ENCODE measurements around the gene LSS. TPM values are rescaled to one million over a fixed set of nuclear protein-coding genes. Genes with fewer than 3 reads are reported as not detected.
A peak's percentile ranks its signal among the peaks of the same experiment; 100 is the strongest.

LSS gene
- total and polyA plus RNA-seq, 2 of the 4 experiments (the other 2 are of a cell fraction) = 43.4 to 58.1 TPM

GRCh38 chr21:46189213-46189958 is 39.2 kb downstream of the LSS start:
- Histone ChIP-seq H2BK15ac (ENCODE audit: low read depth, low read length) (no peak overlapping the region), H2AFZ (replicated peaks; ENCODE audit: low read length, poor library complexity) (no peak overlapping the region), H2BK20ac (ENCODE audit: low read depth, low read length) (0 out of 2 replicates have a peak overlapping the region, but pooled peaks have one; percentile 25), H2BK5ac (ENCODE audit: low read depth, low read length, poor library complexity, severe bottlenecking) (no peak overlapping the region), H3K4me1 (ENCODE audit: control insufficient read depth, insufficient read depth, low read length) (peaks cover 26% of the 10 kb centered on the region), H2AK5ac (ENCODE audit: low read depth, low read length) (peak overlapping the region; percentile 20), H3K36me3 (ENCODE audit: control insufficient read depth, insufficient read depth, low read length) (peaks cover 23% of the 10 kb centered on the region), H3K14ac (replicated peaks; ENCODE audit: low read depth, low read length) (no peak overlapping the region), H2BK120ac (ENCODE audit: low read depth, low read length) (no peak overlapping the region), H3K4me3 (ENCODE audit: insufficient read depth, low read depth, low read length) (no peak overlapping the region), H3K9ac (ENCODE audit: low read depth, low read length) (no peak overlapping the region), H3K56ac (ENCODE audit: extremely low read depth, insufficient read depth, low read length) (no peak overlapping the region), H3K4me2 (ENCODE audit: low read depth, low read length) (no peak overlapping the region), H3K9me1 (ENCODE audit: insufficient read depth, low read length) (peaks cover 27% of the 10 kb centered on the region), H3K79me1 (ENCODE audit: low read depth in 1 of 2, low read length in 2 of 2) (no peaks in the 10 kb centered on the region; a peak in 1 of 4 replicates), H3K27ac (ENCODE audit: insufficient read depth, low read length) (no peak overlapping the region), H3K9me3 (ENCODE audit: control insufficient read depth, insufficient read depth, low read length) (no peaks in the 10 kb centered on the region), H4K91ac (ENCODE audit: insufficient read depth, low read depth, low read length) (no peak overlapping the region), H3K4ac (ENCODE audit: low read depth, low read length) (no peak overlapping the region; the same call in 1 of the 2 replicates), H4K5ac (ENCODE audit: low read depth, low read length) (no peak overlapping the region), H3K18ac (ENCODE audit: low read depth, low read length) (no peak overlapping the region), H2AK9ac (replicated peaks; ENCODE audit: low read depth, low read length, poor library complexity) (peak overlapping the region; percentile 66), H4K20me1 (ENCODE audit: insufficient read depth, low read length) (no peaks in the 10 kb centered on the region), H3K27me3 (ENCODE audit: control insufficient read depth, insufficient read depth, low read length) (no peaks in the 10 kb centered on the region), H3K23ac (ENCODE audit: low read depth, low read length) (no peak overlapping the region), H4K8ac (ENCODE audit: low read depth in 2 of 2, low read length in 2 of 2) (no peak overlapping the region)
- intact Hi-C loops (cut with micrococcal nuclease) = no loop called here
- ChIA-PET CTCF (no interaction called here), POLR2A (ENCODE audit: unreplicated experiment) (no interaction called here)
- 38% methylated on average over 4 of the region's 9 CpGs; no CpG with 5 or more reads in 1 of the 2 experiments for WGBS, 2 experiments (ENCODE audit: extremely low coverage in 2 of 2, insufficient read length in 1 of 2)
- DNase-seq = peak; percentile 58
- no peak for ATAC-seq (ENCODE audit: low read depth)
- in situ Hi-C loops (cut with MboI; ENCODE audit: low sequenced_read_pairs) = no loop called here
- BruUV-seq (replicated peaks) = TSS peak; percentile 45
- dilution Hi-C loops (cut with HindIII; ENCODE audit: low sequenced_read_pairs, unreplicated experiment) = no loop called here
- TF ChIP-seq CTCF (conservative IDR thresholded peaks at IDR 0.05; ENCODE audit: low read depth, low read length) (no peak), MXI1 (IDR thresholded peaks at IDR 0.05; ENCODE audit: borderline replicate concordance, low read depth, low read length) (peak; percentile 100), USF2 (IDR thresholded peaks at IDR 0.05; ENCODE audit: low read depth, low read length) (peak; percentile 99), FOS (IDR thresholded peaks at IDR 0.05; ENCODE audit: low read depth, low read length) (peak; percentile 58; the same call in 1 of the 2 replicates)
